SKM-1 treated with dmso at 0.1 percent for 144 hours (cell line): Measurements from ENCODE around the gene SEPTIN8.
A peak's percentile ranks its signal among the peaks of the same experiment; 100 is the strongest.

ENCODE experiments used
- DNase-seq: peaks from one replicate; lab custom pipeline; 2025; ENCODE audit not compliant: unreplicated experiment; lab: John Stamatoyannopoulos, UW

The SEPTIN8 gene

DNA sequence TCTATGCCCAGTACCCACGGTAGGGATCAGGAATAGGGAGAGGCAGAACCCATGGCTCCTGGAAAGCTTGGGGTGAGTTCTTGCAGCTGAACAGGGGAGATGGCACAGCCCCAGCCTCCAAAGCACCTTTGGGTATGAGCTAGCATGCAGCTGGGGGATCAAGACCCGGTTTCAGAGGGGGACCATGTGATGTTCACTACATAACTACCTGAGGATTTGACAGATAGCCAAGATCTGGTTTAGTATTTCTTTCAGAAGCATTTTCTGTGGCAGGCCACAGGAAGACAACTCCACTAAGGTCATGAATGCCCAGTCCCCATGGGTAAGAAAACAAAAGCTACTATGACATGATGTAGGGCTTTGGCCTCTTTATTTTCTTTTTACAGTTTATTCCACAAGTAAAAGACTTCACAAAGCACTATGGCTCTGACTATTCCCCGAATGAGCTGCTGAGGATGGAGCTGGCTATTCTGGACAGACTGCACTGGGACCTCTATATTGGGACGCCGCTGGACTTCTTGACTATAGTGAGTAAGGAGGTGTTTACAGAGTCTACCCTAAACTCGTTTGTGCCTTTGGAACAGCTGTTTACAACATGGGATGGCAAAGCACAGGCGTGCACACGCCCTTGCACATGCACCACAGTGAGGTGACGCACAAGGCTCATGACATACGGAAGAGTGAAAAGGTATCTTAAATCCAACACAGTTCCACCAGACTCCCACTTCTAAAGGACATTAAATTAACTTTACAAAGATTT, 26.4 kb downstream of the SEPTIN8 start:
- DNase-seq = no peak

DNA sequence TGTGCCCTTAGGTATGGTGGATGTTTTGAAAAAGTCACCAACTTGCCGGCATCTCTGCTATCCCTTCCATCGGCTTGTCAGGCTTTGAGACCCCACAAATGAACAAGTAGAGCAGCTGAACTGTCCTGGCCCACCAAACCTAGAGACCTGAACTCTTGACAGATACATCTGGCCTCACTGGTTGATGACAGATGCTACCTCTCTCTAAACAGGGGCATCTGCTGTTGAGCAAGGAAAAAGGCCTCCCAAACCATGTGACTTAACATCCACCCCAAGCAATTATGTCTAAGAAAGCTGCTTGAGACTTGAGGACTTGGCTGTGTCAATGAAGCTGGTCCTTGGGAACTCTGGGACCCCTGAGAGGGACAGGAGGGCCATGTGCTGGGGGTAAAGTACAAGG, 27.5 kb downstream of the SEPTIN8 start:
- no peak for DNase-seq

DNA sequence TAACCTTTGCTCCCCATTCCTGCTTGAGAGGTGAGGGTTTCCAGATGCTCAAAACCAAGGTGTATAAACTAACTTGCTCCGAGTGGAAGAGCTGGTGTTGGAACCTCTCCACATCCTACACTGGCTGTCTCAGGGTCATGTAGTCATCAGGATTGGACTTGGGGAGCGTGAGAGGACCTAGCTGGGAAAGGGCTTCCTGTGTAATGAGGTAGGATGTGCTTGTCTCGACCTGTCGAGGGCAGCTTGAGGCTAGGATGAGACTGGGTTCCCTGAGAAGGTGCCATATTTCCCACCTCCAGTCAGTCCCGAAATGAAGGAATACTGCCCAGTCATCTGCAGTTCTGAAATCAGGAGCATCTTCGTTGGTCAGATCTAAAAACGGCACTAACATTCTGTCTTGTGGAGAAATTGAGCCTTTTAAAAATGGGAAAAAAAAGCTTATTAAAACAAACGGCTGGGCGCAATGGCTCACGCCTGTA, 28.5 kb downstream of the SEPTIN8 start:
- no peak for DNase-seq

DNA sequence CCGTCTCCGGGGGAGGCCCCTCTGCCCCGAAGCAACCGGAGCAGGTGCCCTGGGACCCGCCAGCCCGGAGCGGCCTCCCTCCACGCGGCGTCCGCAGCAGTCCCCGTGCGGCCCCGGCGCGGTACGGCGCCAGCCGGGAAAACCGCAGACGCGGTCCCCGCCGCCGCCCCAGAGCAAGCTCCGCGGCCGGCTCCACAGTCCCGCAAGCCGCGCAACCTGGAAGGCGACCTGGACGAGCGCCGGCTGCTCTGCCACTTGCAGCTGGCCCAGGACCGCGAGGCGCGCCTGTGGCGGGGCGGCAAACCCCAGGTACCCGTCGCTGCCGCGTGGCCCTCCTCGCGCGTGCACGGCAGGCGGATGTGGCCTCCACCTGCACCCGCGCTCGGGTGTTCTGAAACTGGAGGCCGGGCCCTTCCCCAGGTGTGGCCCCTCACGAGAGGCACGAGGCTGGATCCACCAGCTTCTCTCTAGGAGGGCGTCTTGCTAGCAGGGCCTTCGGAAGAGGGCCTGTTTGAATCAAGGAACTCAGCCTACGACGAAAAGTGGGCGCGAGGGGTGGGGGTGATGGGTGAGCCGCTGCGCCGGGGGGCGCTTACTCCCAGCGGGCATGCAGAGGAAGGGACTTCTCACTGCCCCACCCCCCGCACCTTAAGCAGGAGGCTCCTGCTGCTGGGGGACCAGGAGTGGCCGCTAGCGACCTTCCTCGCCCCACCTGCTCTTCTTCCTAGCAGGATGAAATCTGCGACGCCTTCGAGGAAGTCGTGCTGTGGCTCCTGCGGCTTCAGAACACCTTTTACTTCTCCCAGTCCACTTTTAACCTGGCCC, 29.2 kb downstream of the SEPTIN8 start:
- DNase-seq = no peak

DNA sequence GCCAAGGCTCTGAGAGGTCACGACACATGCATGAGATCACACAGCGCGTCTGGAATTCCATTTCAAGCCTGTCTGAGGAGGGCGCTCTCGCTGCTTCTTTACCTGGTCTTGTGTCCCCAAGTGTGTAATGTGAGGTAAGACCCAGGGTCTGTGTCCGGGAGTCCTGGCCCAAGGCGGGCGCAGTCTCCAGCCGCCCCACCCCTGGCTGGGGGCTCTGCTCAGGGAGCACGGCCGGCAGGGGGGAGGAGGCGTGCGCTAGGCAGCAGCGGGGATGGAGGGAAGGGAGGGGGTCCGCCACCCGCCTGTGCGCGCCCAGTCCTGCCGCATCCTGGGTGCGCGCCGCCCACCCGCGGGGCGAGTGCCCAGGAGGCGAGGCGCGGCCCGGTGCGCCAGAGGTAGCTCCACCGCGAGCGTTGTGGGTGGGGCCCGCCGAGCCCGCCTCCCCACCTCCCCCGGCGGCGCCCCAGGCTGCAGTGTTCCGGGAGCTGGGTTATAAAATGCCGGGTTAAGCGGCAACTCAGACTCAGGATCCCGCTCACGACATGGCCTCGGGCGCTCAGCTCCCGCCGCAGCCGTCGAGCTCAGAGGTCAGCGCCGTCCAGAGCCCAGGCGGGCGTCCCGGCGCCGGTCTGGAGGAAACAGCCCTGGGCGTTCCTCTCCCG, 30.0 kb downstream of the SEPTIN8 start, which contains the start of gene CCNI2:
Gene CCNI2 (plus strand): TSS at position 473 of the 662 bp plus-strand sequence. CDS start 70 bp downstream, at position 543.
- DNase-seq = no peak

DNA sequence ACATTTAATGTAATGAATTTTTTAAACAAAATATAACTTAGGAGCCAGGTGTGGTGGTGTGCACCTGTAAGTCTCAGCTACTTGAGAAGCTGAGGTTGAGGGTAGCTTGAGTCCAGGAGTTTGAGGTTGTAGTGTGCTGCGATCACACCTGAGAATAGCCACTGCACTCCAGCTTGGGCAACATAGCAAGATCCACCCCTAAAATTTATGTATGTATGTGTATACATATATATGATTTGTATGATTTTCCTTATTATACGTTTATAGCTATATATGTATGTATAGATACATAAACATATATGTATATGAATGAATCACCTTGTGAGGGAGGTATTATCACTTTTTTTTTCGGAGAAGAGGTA, 30.5 kb downstream of the SEPTIN8 start:
- DNase-seq = no peak

DNA sequence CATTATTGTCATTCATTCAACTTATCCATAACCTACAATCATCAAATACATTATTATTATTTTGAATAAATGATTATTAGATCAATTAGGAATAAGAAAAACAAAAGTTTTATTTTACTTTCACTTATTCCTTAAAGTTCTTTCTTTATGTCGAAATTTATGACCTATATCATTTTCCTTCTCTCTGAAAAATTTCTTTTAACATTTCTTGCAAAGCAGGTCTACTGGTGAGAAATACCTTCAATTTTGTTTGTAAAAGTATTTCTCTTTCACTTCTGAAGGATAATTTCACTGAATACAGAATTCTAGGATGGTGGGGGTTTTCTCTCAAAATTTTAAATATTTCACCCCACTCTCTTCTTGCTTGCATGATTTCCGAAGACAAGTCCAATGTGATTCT, 32.4 kb downstream of the SEPTIN8 start:
- DNase-seq = no peak

DNA sequence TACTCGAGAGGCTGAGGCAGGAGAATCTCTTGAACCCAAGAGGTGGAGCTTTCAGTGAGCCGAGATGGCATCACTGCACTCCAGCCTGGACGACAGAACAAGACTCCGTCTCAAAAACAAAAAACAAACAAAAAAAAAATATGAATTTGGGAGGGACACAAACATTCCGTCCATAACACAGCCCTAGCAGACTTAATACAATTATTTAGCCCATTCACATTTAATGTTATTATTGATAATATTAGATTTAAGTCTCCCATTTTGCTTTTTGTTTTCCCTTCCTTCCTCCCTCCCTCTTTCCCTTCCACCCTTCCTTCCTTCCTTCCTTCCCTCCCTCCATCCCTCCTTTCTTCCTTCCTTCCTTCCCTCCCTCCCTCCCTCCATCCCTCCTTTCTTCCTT, 34.4 kb downstream of the SEPTIN8 start:
- DNase-seq = no peak

DNA sequence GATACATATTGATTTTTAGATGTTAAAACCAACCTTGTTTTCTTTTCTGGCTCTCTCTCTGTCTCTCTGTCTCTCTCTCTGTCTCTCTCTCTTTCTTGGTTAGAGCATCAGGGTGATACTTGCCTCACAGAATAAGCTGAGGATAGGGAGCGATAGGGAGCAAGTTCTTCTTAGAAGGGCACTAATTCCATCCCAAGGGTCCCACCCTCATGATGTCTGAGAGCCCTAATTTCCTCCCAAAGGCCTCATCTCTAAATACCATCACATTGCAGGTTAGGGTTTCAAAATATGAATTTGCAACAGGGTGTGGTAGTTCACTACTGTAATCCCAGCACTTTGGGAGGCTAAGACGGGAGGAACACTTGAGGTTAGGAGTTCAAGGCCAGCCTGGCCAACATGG, 34.9 kb downstream of the SEPTIN8 start:
- DNase-seq = no peak

DNA sequence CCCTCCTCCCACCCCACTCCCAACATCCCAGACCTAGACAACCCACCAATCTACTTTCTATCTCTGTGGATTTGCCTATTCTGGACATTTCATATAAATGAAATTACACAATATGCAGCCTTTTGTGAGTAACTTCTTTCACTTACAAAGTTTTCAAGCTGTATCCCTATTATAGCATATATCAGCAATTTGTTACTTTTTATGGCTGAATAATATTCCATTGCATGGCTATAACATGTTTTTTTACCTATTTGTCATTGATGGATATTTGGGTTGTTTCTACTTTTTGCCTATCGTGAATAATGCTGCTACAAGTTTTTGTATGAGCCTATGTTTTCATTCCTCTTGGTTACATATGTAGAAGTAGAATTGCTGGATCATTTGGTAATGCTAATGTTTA, 37.8 kb downstream of the SEPTIN8 start:
- no peak for DNase-seq

DNA sequence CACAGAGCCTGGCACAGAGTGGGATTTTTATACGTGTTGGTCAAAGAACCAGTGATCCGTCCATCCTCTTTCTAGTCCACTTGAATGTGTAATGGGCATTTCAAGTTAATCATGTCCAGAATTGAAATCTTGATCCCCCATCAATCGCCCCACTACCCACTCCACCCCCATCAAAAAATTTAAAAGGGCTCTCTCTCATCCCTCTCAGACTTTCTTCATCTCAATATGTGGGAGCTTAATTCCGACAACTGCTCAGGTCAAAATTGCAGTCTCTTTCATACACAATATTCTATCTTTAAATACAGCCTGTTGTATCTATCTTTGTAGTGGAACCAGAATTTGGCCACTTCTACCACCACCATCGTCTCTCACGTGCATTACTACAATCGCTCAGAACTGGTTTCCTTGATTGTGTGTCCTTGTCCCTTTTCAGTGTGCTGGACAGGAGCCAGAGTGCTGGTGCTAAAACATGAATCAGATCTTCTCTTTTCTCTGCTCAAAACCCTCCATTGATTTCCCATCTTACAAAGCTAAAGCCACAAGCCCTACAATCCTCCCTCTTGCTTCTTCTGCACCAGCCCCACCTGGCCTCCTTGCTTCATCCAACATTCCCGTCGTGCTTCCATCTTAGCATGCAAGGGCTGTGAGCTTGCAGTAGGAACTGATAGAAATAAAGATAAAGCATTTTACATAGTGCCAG, 38.9 kb downstream of the SEPTIN8 start:
- no peak for DNase-seq

DNA sequence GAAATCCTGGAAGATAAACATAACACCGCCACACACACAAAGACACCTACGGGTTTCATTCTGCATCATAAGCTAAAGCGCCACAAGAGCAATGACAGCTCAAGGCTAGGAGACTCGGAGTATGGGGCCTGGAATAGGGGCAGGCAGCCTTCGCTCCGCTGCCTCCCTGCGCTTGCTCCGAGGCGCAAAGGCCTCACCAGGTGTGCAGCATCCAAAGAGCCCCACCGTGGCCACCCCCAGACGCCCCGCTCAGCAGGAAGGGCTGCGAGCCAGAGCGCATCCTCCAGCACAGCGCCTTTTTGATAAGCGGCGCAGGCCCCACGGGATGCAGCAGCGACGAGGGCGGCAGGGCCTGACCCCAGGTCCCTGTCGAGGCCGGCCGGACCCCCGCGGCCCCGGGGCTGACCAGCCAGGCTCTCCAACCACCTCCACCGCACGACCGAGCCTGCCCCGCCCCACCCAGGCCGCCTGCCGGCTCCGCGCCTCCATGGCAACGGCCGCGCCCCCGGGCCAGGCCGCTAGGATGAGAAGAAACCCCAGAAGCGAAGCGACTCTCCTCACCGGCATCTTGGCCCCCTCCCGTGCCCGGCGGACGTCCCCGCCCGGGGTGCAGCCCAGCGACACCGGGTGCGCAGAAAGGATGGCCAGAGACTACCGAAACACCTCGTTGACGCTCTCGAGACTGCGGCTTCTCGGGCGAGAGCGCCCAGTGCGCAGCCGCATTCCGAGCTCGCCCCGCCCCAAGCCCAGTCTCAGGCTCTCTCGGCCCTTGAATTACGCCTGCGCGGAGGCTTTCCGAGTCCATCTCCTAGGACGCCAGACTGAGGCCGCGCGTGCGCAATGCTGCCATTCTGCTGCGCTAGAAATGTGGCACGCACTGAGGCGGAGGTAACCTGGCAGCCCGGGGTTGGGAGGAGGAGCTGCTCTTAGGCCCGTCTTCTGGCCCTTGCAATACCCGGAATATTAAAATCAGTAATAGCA, 39.9 kb downstream of the SEPTIN8 start, which contains the start of gene KIF3A:
Gene KIF3A (minus strand): TSS at position 694 of the 981 bp plus-strand sequence. CDS start 127 bp downstream, at position 567.
- DNase-seq = peak; percentile 95

DNA sequence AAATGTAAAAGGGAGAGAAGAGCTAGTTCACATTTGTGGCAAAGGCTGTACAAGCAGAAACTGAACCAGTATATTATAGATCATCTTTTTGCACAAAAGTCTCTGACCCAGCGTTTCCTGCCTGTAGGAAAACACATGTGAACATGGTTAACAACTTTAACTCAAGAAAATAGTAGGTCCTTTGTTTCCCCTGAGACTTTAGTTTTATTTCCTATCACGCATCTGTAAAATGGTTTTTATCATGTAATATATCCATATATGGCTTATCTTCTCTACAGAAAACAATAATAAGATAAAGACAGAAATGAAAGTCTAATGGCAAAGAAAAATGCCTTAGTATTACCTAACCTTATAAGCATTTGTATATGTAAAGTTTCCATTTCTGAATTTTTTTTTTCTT, 42.4 kb downstream of the SEPTIN8 start:
- DNase-seq = no peak

DNA sequence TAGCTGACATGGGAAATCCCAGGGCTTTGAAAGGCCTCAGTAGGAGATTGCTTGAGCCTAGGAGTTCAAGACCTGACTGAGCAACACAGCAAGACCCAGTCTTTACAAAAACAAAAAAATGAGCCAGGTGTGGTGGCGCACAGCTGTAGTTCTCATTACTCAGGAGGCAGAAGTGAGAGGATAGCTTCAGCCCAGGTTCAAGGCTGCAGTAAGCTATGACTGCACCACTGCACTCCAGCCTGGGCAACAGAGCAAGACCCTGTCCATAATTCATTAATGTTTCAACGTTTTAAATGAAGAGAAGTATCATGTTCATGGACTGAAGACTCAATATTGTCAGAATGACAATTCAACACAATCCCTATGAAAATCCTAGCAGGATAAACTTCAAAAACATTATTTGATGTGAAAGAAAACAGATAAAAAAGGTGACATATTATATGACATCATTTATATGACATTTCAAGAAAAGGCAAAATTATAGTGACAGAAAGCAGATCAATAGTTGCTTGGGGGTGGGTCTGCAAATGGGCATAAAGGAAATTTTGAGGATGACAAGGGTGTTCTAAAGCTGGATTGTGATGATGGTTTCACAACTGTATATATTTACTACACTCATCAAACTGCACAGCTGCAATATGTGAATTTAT, 43.4 kb downstream of the SEPTIN8 start:
- no peak for DNase-seq

DNA sequence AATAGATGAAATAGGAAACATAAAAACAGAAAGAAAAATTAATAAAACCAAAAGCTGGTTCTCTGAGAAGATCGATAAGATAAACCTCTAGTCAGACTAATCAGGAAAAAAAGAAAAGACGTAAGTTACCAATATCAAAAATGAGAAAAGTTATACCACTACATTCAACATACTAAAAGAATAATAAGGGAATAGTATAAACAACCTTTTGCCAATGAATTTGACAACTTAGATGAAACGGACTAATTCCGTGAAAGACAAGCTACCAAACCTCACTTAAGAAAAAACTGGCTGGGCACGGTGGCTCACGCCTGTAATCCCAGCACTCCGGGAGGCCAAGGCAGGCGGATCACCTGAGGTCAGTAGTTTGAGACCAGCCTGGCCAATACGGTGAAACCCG, 47.1 kb downstream of the SEPTIN8 start:
- no peak for DNase-seq

DNA sequence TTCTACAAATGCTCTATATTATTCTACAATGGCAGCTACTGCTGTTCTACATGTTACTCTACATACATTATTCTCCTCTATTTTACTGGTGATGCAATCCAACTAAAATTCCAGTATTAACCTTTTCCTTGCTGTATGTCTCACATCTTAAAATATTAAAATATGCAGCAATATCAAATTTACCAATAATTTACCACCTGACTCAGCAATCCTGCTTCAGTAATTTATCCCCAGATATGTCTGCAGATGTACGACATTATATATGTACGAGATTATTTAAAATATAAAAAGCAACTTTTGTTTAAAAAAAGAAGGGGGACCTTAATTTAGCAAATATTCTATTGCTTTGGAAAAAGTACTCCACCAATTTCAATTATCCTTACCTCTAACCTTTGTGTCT, 51.3 kb downstream of the SEPTIN8 start:
- no peak for DNase-seq

DNA sequence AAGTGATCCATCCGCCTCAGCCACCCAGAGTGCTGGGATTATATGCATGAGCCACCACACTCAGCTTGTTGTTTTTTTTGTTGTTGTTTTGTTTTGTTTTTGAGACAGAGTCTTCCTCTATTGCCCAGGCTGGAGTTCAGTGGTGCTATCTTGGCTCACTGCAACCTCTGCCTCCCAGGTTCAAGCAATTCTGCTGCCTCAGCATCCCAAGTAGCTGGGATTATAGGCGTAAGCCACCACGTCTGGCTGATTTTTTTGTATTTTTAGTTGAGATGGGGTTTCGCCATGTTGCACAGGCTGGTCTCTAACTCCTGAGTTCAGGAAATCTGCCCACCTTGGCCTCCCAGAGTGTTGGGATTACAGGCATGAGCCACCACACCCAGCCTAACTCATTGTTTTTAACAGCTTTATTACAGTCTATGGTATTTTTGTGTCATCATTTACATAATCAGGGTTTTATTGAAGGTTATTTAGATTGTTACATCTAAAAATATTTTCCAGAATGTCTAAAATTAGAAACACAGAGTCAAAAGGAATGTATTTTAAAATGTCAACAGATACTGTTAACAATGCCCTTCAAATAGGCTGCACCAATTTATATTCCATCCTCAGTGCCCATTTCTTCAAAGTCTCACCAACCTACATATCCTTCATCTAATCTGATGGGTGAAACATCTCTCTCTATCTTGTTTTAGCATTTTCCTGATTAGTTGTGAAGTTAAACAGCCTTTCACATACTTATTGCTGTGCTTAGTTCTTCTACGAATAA, 58.3 kb downstream of the SEPTIN8 start:
- DNase-seq = no peak

DNA sequence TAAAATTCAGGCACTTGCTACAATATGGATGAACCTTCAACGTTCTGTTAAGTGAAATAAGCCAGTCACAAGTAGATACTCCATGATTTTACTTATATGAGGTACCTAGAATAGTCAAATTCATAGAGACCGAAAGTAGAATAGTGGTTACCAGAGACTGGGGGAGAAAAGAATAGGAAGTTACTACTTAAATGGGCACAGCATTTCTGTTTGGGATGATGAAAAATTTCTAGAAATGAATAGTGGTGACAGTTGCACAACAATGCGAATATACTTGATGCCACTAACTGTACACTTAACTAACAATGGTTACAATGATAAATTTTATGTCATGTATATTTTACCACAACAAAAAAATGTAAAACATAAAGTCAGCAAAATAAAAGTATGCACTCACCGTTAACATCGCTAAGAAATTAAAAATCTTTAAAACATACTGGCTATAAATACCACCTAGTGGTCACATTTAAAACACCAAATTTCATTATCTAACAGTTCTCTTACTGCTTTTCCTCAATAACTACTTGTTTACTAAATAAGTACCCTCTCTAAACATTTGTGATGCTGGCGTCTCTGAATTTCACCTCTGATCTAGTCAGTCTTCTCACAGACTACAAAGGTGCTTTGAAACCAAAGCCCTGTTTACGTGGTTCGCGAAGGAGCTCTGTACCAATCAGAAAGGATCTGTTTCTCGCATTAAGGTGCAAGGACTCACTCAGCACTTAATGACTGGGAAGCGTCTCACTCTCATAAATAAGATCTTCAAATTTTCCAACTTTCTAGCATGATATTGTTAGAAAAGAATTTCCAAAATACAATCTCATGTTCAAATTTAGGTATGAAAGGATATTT, 62.4 kb downstream of the SEPTIN8 start:
- DNase-seq = no peak
